ENCODE data around the gene PPP4R1.

The PPP4R1 gene

GRCh38 chr18:9520666-9521065 is 93.7 kb downstream of the PPP4R1 start:
- no peak overlapping the region for H3K4me3 ChIP-seq (ENCODE audit: low read length)
- no peak for TF ChIP-seq CTCF (IDR thresholded peaks at IDR 0.05; ENCODE audit: insufficient read depth, low read depth, low read length, missing control alignments)
- DNase-seq (ENCODE audit: low read depth), result no peak

- DNase-seq (ENCODE audit: low read depth), result no peak
- no peak overlapping the region for H3K4me3 ChIP-seq (ENCODE audit: low read length)
- TF ChIP-seq CTCF (IDR thresholded peaks at IDR 0.05; ENCODE audit: insufficient read depth, low read depth, low read length, missing control alignments), result no peak
These were observed 95.0 kb downstream of the PPP4R1 start for GRCh38 chr18:9519399-9519798.

GRCh38 chr18:9517869-9518268 is 96.5 kb downstream of the PPP4R1 start:
- DNase-seq (ENCODE audit: low read depth), result no peak
- TF ChIP-seq CTCF (IDR thresholded peaks at IDR 0.05; ENCODE audit: insufficient read depth, low read depth, low read length, missing control alignments), result no peak
- H3K4me3 ChIP-seq (ENCODE audit: low read length), result no peak overlapping the region

GRCh38 chr18:9516437-9517064 is 97.8 kb downstream of the PPP4R1 start:
- peak; percentile 51 for DNase-seq (ENCODE audit: low read depth)
- TF ChIP-seq CTCF (IDR thresholded peaks at IDR 0.05; ENCODE audit: insufficient read depth, low read depth, low read length, missing control alignments), result peak; percentile 90
- H3K4me3 ChIP-seq (ENCODE audit: low read length), result no peak overlapping the region

- DNase-seq (ENCODE audit: low read depth), result peak; percentile 40
- no peak for TF ChIP-seq CTCF (IDR thresholded peaks at IDR 0.05; ENCODE audit: insufficient read depth, low read depth, low read length, missing control alignments)
- H3K4me3 ChIP-seq (ENCODE audit: low read length), result no peak overlapping the region
These were observed 100.3 kb downstream of the PPP4R1 start for GRCh38 chr18:9513971-9514512.

GRCh38 chr18:9508446-9509025 is 105.8 kb downstream of the PPP4R1 start:
- no peak overlapping the region for H3K4me3 ChIP-seq (ENCODE audit: low read length)
- no peak for DNase-seq (ENCODE audit: low read depth)
- no peak for TF ChIP-seq CTCF (IDR thresholded peaks at IDR 0.05; ENCODE audit: insufficient read depth, low read depth, low read length, missing control alignments)
